NK-92 (cell line): Measurements from ENCODE around the gene TRIM33.
A peak's percentile ranks its signal among the peaks of the same experiment; 100 is the strongest.

Source experiments
- DNase-seq: peaks from one replicate; lab custom pipeline; 2025; ENCODE audit not compliant: unreplicated experiment; lab: John Stamatoyannopoulos, UW

The TRIM33 gene

GRCh38 chr1:114359791-114360190 lies 151.2 kb downstream of the TRIM33 start:
- DNase-seq = no peak

GRCh38 chr1:114355240-114355639 lies 155.8 kb downstream of the TRIM33 start:
- DNase-seq = no peak

DNA sequence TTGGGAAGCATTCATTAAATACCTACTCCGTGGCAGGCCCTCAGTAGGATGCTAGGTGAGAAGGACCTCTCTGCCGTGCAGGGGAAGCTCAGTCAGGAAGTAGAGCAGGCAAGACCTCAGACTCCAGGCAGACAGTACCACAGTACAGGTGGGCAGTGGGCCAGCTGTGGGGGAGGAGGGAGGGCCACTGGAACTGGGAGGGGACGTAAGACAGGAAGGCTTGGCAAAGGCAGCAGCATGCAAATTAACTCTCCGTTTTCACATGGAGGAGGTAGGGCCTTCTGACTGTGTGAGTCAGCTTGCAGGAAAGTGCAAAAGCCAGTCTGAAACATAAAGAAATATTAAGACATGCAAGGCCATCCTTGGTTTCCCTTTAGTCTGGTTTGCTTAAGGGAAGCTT lies 157.7 kb downstream of the TRIM33 start:
- no peak for DNase-seq

GRCh38 chr1:114352797-114353196 lies 158.2 kb downstream of the TRIM33 start:
- no peak for DNase-seq

GRCh38 chr1:114350731-114351445 lies 160.1 kb downstream of the TRIM33 start:
- no peak for DNase-seq

GRCh38 chr1:114349891-114350605 lies 161.0 kb downstream of the TRIM33 start:
- DNase-seq = no peak

DNA sequence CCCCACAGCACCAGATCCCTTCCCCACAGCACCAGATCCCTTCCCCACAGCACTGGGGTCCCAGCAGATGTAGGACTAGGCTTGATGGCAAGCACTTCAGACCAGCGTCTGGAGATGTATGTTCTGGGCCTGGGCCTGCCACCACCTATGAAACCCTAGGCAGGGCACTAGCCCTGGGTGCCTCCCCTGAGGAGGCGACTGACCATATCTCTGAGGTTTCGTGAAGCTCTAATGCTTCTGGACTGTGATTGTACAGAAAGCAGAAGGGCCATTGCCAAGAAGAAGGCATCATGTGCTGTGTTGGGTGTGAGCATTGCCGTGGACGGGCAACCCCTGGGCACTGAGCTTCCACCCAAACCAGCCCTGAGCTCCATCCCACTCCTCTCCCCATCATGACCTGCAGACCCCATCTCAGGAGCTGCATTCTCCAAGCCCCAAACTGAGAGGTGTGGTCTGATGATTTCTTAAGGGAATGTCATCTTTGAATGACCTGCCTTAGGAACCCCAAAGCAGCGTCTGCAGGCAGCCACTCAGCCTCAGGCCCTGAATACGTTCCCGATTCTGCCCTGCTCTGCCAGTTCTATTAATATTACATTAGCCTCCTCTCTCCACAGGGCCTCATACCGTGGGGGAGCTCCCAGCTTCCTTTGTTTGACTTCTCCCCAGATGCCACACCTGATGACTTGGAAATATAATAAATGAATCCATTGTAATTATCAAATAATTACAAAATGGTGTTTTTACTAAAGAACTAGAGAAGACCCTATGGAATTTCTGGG lies 163.4 kb downstream of the TRIM33 start:
- no peak for DNase-seq

DNA sequence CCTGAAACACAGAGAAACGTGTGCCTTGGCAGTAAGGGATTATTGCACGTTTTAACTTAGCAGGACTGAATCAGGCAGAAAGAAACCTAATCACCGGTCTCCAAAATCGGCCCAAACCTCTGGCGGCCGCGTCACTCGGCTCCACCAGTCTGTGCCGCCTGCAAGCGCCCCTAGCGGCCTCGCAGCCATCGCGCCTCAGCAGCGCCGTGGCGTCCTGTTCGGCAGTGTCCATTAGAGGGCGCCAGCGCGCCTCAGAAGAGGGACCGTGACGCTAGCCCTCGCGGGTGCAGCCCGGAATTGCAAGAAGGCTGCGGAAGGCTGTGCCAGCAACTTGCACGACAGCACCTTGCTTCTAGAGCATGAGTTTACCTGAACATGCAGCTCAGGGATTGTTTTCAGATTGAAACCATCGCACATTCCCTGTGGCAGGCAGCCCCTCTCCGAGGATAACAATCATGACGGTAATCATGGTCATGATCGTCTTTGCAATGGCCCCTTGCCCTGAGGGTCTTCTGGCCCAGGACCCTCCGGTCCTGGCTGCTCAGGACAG lies 164.4 kb downstream of the TRIM33 start:
- DNase-seq = peak; percentile 60

GRCh38 chr1:114345930-114346479 lies 165.0 kb downstream of the TRIM33 start:
- DNase-seq = no peak

DNA sequence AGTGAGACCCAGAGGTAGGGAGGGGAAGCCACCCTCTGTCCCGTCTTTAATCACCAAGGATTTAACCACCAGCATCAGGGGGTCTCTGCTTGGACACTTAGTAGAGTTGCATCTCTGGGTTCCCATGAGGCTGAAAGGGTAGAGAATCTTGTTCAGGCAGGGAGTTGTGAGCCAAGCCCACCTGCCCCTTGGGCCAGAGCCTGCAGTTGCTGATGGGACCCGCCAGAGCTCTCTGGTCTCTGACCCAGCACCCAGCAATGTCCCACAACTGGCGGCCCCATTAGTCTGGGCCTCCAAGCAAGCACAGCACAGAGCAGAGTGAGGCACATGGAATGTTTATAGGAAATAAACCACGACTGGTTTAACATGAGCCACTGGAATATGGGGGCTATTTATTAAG lies 166.3 kb downstream of the TRIM33 start:
- DNase-seq = no peak
